ENCODE results near the gene AFMID.
"Not testable (repeated sequence)": the region's sequence is repeated elsewhere in the genome, so short reads cannot be mapped to it uniquely, and the experiment has no call there.

GRCh38 chr17:78139861-78140168 is 47.3 kb upstream of the AFMID start:
- not testable (repeated sequence) for TF ChIP-seq SP1 (IDR thresholded peaks at IDR 0.05; ENCODE audit: low read depth, low read length); CTCF (IDR thresholded peaks at IDR 0.05; ENCODE audit: control extremely low read depth in 1 of 3, insufficient read depth in 1 of 3, low read depth in 1 of 3, low read length in 3 of 3); MAFK (IDR thresholded peaks at IDR 0.05; ENCODE audit: low read depth, low read length); EZH2 (IDR thresholded peaks at IDR 0.05; ENCODE audit: low read depth, low read length, severe bottlenecking); SIX5 (IDR thresholded peaks at IDR 0.05; ENCODE audit: low read depth, low read length); PHF8 (conservative IDR thresholded peaks at IDR 0.05; ENCODE audit: low read depth, low read length); EP300 (IDR thresholded peaks at IDR 0.05; ENCODE audit: borderline replicate concordance in 1 of 2, low read depth in 2 of 2, low read length in 2 of 2); TAF1 (IDR thresholded peaks at IDR 0.05; ENCODE audit: low read depth, low read length); POLR2AphosphoS5 (IDR thresholded peaks at IDR 0.05; ENCODE audit: low read depth, low read length); JUN (IDR thresholded peaks at IDR 0.05; ENCODE audit: low read depth, low read length); SP4 (IDR thresholded peaks at IDR 0.05; ENCODE audit: low read length); POLR2A (IDR thresholded peaks at IDR 0.05; ENCODE audit: control extremely low read depth in 1 of 2, low read depth in 2 of 2, low read length in 2 of 2); RFX5 (IDR thresholded peaks at IDR 0.05; ENCODE audit: borderline replicate concordance, low read depth, low read length)

All from H1 (cell line).